SHP77 (cell line): ENCODE results near the gene SHISA5.
"Not testable (repeated sequence)": the region's sequence is repeated elsewhere in the genome, so short reads cannot be mapped to it uniquely, and the experiment has no call there.

ENCODE experiments used
- DNase-seq, 2 experiments: peaks; one replicate each; lab custom pipeline; 2025; lab: John Stamatoyannopoulos, UW

The SHISA5 gene

GRCh38 chr3:48504051-48504946, at the start of gene SHISA5:
SHISA5 (minus strand) TSS chr3:48504174; CDS start chr3:48504094, 80 bp downstream.
- peak in 1 of 2 experiments; percentile 24 for DNase-seq

- DNase-seq, result no peak
Measured at GRCh38 chr3:48553361-48553760, 49.4 kb upstream of the SHISA5 start.

- DNase-seq, result peak; percentile 66 to 81
Measured at GRCh38 chr3:48552111-48552951, 48.4 kb upstream of the SHISA5 start.

GRCh38 chr3:48551651-48552050, 47.7 kb upstream of the SHISA5 start:
- not testable (repeated sequence) for DNase-seq

GRCh38 chr3:48548729-48549705, 45.0 kb upstream of the SHISA5 start:
- peak; percentile 56 to 71 for DNase-seq

GRCh38 chr3:48548126-48548525, 44.2 kb upstream of the SHISA5 start:
- DNase-seq, result no peak

GRCh38 chr3:48546203-48546829, 42.3 kb upstream of the SHISA5 start:
- no peak for DNase-seq

- DNase-seq, result no peak
Measured at GRCh38 chr3:48544141-48544540, 40.2 kb upstream of the SHISA5 start.

GRCh38 chr3:48543271-48543866, 39.4 kb upstream of the SHISA5 start:
- DNase-seq, result no peak

- DNase-seq, result no peak
Measured at GRCh38 chr3:48538451-48538850, 34.5 kb upstream of the SHISA5 start.

GRCh38 chr3:48536785-48537184, 32.8 kb upstream of the SHISA5 start:
- DNase-seq, result no peak

- DNase-seq, result no peak
Measured at GRCh38 chr3:48536116-48536515, 32.1 kb upstream of the SHISA5 start.

- no peak for DNase-seq
Measured at GRCh38 chr3:48535578-48535977, 31.6 kb upstream of the SHISA5 start.

- no peak for DNase-seq
Measured at GRCh38 chr3:48532977-48533337, 29.0 kb upstream of the SHISA5 start.

GRCh38 chr3:48532271-48532976, 28.4 kb upstream of the SHISA5 start:
- no peak for DNase-seq

GRCh38 chr3:48530701-48531100, 26.7 kb upstream of the SHISA5 start:
- DNase-seq, result not testable (repeated sequence)

- no peak for DNase-seq
Measured at GRCh38 chr3:48528754-48529153, 24.8 kb upstream of the SHISA5 start.

GRCh38 chr3:48528048-48528447, 24.1 kb upstream of the SHISA5 start:
- no peak for DNase-seq

GRCh38 chr3:48524970-48525369, 21.0 kb upstream of the SHISA5 start:
- no peak for DNase-seq

- DNase-seq, result no peak
Measured at GRCh38 chr3:48521635-48522034, 17.7 kb upstream of the SHISA5 start.
